Adipose tissue (tissue), 3 donors: ENCODE data around the gene PDE4C. TPM values are rescaled to one million over a fixed set of nuclear protein-coding genes. Genes with fewer than 3 reads are reported as not detected.

Experiments
- H3K27ac ChIP-seq: one replicate; pipeline ENCODE4 v1.5.1; 2013; ENCODE audit warnings: low read depth, low read length
- whole genome bisulfite sequencing, 3 donors: extraction: QIAGEN DNeasy Blood & Tissue Kit; methylation state at CpG; one replicate each; pipeline ENCODE4 v1.1.7; 2013; 5-methylcytosine and 5-hydroxymethylcytosine counted together
- polyA plus RNA-seq, 3 donors: library from polyadenylated mRNA; stranded (reverse); fragments of 200-250 nt; gene quantifications; one replicate each; pipeline ENCODE4 v1.2.3, GENCODE V29; 2013
- donor health status: healthy with polysubstance abuse.
- donor health status: Bipolar disorder and iron deficiency.
- donor health status: healthy.

The PDE4C gene
- polyA plus RNA-seq, 3 donors, result 0.20 to 4.0 (median 0.22) TPM

GRCh38 chr19:18257503-18258470 is 31.5 kb upstream of the PDE4C start:
- 90 to 93% (median 91%) methylated on average over 54 to 55 of the region's 55 CpGs for WGBS, 3 donors
- no peak overlapping the region for H3K27ac ChIP-seq

GRCh38 chr19:18254546-18255503 is 28.6 kb upstream of the PDE4C start:
- WGBS, 3 donors, result 13 to 15% (median 14%) methylated on average over 20 to 24 of the region's 24 CpGs
- no peak overlapping the region for H3K27ac ChIP-seq

DNA sequence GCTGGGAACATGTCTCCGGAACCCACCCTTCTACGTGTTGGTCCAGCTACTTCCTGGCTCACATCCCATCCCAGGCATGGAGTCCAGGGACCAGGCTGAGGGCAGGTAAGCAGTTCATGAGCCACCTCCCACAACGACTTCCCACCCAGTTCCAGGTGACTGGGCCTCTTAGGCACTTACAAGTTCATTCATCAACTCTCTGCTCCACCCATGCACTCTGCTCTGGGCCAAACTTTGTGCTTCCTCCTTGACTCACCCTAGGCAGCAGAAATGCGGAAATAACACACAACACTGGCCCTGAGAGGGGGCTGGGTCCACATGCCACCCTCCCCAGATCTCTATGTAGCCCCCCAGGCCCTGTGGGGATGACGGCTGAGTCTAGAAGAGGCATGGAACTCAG is 27.5 kb upstream of the PDE4C start:
- 30 to 51% (median 42%) methylated on average over 5 of the region's 5 CpGs for WGBS, 3 donors
- no peak overlapping the region for H3K27ac ChIP-seq

DNA sequence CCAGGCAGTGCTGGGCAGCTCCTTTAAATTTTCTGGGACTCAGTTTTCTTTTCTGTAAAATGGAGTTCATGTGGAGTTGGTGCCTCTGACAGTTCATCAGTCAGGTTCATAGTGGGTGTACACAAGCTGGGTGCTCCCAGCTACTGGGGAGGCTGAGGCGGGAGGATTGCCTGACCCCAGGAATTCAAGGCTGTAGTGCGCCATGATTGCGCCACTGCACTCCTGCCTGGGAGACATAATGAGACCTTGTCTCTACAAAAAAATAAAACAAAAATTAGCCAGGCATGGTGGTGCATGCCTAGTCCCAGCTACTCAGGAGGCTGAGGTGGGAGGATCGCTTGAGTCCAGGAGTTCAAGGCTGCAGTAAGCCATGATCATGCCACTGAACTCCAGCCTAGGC is 26.9 kb upstream of the PDE4C start:
- WGBS, 3 donors, result 81 to 85% (median 81%) methylated on average over 4 of the region's 4 CpGs
- H3K27ac ChIP-seq, result no peak overlapping the region

- 61 to 81% (median 78%) methylated on average over 6 to 7 of the region's 7 CpGs for WGBS, 3 donors
- H3K27ac ChIP-seq, result no peak overlapping the region
Observed at GRCh38 chr19:18252370-18252717, 26.1 kb upstream of the PDE4C start.

DNA sequence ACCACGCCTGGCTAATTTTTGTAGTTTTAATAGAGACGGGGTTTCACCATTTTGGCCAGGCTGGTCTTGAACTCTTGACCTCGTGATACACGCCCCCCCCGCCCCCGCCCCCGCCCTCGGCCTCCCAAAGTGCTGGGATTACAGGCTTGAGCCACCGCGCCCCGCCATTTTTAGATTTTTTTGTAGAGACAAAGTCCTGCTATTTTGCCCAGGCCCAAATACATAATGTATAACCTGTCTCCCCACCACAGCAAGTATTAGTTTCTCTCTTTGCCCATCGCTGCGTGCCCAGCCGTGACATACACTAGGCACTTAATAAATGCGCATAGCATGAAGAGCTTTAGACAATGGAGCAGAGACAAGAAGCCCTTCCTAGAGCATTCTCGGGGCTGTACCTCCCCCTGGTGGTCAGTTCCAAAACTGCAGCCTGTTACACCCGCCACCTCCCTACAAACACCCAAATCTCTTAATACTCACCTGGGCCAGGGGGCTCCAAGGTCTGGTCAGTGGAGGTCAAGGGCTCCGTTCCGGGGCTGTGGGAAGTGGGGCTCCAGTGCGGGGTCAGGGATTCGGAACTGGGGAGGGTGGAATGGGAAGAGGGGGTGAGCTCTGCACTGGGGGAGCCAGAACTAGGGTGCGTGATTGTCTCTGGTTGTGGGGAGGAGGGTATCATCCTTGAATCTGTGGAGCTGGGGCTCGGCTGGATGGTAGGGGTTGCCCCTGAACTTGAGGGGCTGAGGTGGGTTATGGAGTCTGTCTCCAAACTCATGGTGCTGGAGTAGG is 25.5 kb upstream of the PDE4C start:
- WGBS, 3 donors, result 20 to 22% (median 21%) methylated on average over 21 to 23 of the region's 23 CpGs
- no peak overlapping the region for H3K27ac ChIP-seq

GRCh38 chr19:18249834-18250233 is 23.6 kb upstream of the PDE4C start:
- H3K27ac ChIP-seq, result no peak overlapping the region
- 84 to 92% (median 90%) methylated on average over 5 of the region's 5 CpGs for WGBS, 3 donors

DNA sequence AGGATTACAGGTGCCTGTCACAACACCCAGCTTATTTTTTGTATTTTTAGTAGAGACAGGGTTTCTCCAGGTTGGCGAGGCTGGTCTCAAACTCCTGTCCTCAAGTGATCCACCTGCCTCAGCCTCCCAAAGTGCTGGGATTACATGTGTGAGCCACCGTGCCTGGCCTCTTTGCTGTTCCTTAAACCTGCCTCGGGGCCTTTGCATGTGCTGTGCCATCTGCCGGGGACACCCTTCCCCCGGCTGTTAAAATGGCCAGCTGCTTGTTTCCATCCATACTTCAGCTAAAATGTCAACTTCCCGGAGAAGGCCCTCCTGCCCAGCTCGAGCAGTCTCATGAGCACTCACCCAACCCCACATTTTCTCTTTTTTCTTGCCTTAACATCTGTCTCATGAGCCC is 19.1 kb upstream of the PDE4C start:
- H3K27ac ChIP-seq, result no peak overlapping the region
- 69 to 76% (median 71%) methylated on average over 7 of the region's 7 CpGs for WGBS, 3 donors

DNA sequence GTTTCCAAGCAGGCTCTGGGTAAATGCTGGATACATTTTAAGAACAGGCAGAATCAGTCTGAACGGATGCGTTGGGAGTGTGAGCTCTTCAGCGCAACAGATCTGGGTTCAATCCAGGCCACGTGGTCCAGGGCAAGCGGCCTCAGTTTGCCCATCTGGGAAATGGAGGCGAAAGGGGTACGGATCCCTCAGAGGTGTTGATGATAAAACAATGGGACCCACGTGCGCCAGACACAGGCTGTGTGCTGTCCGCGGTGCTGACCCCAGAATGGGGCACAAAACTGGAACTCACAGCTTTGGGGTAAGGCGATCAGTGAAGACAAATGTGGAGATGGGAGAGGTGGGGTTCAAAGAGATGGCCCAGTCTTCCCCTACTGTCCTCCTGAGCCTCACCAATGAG is 13.1 kb upstream of the PDE4C start:
- 25 to 31% (median 29%) methylated on average over 12 of the region's 12 CpGs for WGBS, 3 donors
- no peak overlapping the region for H3K27ac ChIP-seq

GRCh38 chr19:18234194-18234593 is 8.0 kb upstream of the PDE4C start:
- 29 to 43% (median 35%) methylated on average over 6 of the region's 6 CpGs for WGBS, 3 donors
- no peak overlapping the region for H3K27ac ChIP-seq

DNA sequence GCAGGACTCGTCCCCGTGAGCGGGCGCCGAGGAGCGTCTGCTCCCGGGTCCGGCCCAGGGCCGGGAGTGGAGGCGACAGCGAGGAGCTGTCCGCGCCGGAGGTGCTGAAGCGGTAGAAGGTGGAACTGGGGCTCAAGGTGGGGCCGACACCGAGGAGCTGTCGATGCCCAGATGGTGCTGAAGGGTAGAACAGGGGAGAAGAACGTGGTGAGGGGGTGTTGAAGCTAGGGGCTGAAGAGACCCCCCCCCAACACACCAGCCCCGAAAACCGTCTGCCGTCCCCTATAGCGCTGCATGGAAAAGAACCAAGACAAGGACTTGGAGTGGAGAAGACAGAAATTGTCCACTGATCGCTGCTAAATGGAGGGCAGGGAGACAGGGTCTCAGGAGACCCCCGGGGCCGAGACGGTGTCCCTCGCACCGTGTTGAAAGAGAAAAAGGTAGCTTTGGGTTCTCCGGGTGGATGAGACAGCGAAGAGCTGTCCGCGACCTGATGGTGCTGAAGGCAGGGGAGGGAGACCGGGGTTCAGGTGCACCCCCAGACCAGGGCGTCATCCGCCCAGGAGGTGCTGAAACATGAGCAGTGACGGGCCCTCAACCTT is 7.1 kb upstream of the PDE4C start:
- 15 to 23% (median 16%) methylated on average over 35 to 37 of the region's 37 CpGs for WGBS, 3 donors

GRCh38 chr19:18232540-18233223 is 6.4 kb upstream of the PDE4C start:
- WGBS, 3 donors, result 4 to 7% (median 5%) methylated on average over 46 of the region's 46 CpGs
- no peak overlapping the region for H3K27ac ChIP-seq

More for the DNA sequence above, 7.1 kb upstream of the PDE4C start:
- no peak overlapping the region for H3K27ac ChIP-seq

GRCh38 chr19:18231775-18232174 is 5.5 kb upstream of the PDE4C start:
- no peak overlapping the region for H3K27ac ChIP-seq
- WGBS, 3 donors, result 16 to 23% (median 22%) methylated on average over 4 of the region's 4 CpGs

GRCh38 chr19:18230941-18231734 is 4.9 kb upstream of the PDE4C start:
- H3K27ac ChIP-seq, result no peak overlapping the region
- WGBS, 3 donors, result 42 to 51% (median 46%) methylated on average over 18 of the region's 18 CpGs

- 78 to 85% (median 81%) methylated on average over 4 of the region's 4 CpGs for WGBS, 3 donors
- no peak overlapping the region for H3K27ac ChIP-seq
Observed at GRCh38 chr19:18229915-18230314, 3.7 kb upstream of the PDE4C start.

DNA sequence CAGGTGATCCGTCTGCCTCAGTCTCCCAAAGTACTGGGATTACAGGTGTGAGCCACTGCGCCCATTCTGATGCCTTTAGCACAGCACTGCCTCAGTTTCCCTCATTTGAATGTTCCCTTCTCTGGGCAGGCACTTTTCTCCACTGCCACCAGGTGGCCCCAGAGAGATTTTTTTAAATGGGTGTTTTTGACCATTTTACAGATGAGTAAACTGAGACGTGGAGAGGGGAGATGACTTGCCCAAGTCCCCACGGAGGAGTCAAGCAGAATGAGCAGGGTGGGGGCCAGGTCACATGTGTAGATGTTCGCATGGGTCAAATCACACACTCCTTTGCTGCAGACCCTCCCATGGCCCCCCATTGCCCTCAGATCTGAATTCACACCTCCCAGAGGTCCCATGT is 3.2 kb upstream of the PDE4C start:
- 66 to 79% (median 68%) methylated on average over 5 of the region's 5 CpGs for WGBS, 3 donors
- no peak overlapping the region for H3K27ac ChIP-seq

- no peak overlapping the region for H3K27ac ChIP-seq
- WGBS, 3 donors, result 67 to 70% (median 69%) methylated on average over 6 of the region's 6 CpGs
Observed at GRCh38 chr19:18227781-18228271, 1.6 kb upstream of the PDE4C start.
